ENCODE data around the gene TERT.
"Not testable (repeated sequence)": the region's sequence is repeated elsewhere in the genome, so short reads cannot be mapped to it uniquely, and the experiment has no call there.

TERT gene

DNA sequence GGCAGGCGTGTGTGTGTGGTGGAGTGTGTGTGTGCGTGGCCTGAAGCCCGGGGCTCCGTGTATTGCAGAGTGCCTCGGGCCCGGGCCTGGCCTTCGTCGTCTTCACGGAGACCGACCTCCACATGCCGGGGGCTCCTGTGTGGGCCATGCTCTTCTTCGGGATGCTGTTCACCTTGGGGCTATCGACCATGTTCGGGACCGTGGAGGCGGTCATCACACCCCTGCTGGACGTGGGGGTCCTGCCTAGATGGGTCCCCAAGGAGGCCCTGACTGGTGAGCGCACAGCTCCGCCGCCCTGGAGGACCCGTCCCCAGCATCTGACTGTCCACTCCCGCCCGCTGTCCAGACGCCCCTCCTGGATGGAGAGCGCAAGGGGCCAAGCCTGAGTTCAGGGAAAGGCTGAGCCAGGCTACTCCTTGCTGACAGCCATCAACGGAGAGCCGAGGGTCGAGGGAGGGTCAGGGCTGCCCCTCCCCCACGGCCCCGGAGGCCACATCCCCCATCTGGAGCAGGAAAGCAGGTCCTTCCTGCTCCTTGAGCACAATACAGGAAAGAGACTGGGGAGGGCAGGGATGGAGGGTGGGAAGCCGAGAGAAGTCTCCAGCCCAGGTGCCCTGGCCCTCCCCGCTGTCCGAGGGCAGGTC is 51.3 kb downstream of the TERT start:
- DNase-seq (ENCODE audit: insufficient read length, low spot score): no peak
- FAIRE-seq: no peak

DNA sequence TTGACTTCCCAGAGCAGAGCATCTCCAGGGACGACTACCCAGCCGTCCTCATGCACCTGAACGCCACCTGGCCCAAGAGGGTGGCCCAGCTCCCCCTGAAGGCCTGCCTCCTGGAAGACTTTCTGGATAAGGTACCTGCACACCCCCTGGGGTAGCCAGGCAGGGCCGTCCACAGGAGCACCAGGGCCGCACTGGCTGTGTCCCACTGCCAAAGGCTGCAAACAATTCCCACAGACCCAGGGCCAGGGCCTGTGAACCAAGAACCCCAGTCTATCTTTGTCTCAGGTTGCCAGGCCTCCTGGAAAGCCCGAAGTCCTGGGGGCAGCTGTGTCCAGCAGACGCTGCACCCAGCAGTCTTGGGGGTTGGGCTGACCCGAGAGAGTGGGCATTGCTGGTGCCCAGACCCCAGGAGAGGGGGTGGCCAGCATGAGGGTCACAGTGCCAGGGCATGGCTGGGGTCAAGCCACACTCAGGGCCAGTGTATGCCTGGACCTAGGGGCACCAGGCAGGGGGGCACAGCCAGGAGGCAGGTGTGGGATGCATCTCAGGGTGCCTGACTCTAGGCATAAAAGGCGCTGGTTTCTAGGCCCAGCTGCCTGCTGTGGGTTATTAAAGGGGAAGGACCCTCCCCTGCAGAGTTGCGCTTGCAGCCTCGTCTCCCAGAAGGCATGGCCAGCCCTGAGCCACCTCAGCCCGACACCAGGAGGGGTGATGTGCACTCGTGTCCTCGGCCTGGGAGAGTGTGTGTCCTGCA is 52.0 kb downstream of the TERT start:
- no peak for FAIRE-seq
- no peak for DNase-seq (ENCODE audit: insufficient read length, low spot score)

DNA sequence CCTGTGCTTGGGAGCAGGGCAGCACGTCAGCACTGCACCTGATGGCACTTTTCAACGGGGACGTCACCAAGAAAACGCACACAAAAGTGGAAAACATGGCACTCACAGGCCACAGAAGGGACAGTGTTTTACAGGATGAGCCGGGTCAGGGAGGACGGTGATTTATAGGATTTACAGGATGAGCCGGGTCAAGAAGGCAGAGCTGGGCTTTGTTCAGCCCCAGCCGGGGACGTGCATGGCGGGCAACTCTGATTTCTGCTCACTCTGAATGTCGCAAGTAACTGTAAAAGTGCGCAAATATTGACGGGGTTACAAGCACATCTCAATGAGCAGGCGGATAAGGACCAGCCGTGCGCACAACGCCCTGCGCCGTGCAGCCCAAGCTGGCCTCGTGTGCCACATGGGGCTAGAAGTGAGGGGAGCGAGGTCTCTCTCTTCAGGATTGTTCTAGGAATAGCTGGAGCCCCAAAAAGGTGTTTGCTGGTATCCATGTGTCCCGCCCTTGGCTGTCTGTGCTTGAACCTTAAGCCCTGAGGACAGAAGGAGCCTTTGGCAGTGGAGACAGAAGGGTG is 53.3 kb downstream of the TERT start:
- DNase-seq (ENCODE audit: insufficient read length, low spot score) (no peak), FAIRE-seq (no peak)

- DNase-seq (ENCODE audit: insufficient read length, low spot score) (no peak), FAIRE-seq (no peak)
Observed at GRCh38 chr5:1240496-1241260, 54.2 kb downstream of the TERT start.

DNA sequence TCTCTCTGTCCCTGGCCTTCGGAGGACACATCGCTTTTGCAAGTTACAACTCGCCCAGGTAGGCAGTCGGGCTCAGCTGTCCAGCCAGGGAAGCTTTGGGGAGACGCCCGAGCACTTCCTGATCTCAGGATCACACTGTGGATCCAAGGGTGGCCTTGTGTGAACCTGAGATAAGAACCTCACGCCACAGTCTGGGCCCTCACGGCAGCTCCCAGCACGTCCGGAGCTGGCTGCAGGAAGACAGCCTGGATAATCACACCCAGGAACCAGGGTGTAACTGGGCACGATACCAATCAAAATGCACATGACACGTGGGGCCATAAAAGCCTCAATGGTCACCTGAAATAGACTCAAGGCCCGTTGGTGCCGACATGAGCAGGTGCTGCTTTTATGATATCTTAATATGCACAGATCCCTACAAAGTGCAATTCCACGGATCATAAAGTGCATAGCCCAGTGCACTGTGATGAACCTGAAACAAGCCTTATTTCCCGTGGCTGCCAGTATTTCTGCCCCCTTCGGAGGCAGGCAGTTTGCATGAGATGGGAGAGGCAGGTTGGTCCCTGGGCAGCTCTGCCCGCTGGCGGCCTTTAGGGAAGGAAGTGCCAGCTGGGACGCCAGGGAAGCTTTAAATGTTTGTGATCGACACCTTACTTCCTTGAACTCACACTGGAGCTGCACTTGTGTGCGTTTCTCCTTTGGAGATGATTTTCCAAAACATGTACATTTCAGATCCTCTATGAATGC is 55.2 kb downstream of the TERT start:
- FAIRE-seq (no peak), DNase-seq (ENCODE audit: insufficient read length, low spot score) (no peak)

GRCh38 chr5:1235838-1236237 is 59.0 kb downstream of the TERT start:
- DNase-seq (ENCODE audit: insufficient read length, low spot score) (no peak), FAIRE-seq (no peak)

- FAIRE-seq (no peak), DNase-seq (ENCODE audit: insufficient read length, low spot score) (no peak)
Observed at GRCh38 chr5:1235379-1235778, 59.5 kb downstream of the TERT start.

DNA sequence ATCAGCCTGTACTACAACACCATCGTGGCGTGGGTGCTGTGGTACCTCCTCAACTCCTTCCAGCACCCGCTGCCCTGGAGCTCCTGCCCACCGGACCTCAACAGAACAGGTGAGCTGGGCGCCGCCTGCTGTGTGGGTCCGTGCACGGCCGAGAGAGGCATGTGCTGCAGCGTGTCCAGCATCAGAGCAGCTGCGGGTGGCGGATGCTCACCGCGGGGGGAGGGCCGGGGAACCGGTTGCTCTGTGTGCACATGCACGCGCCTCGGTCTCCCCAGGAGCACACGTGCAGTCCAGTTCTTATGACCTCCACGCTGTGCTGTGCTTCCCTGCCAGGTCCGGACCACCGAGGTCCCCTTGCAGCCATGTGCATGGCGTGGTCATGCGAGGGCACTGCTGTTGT is 62.1 kb downstream of the TERT start:
- DNase-seq (ENCODE audit: insufficient read length, low spot score): no peak
- FAIRE-seq: no peak

- DNase-seq (ENCODE audit: insufficient read length, low spot score): no peak
- no peak for FAIRE-seq
Observed at GRCh38 chr5:1231354-1231905, 63.4 kb downstream of the TERT start.

GRCh38 chr5:1230551-1230950 is 64.3 kb downstream of the TERT start:
- no peak for DNase-seq (ENCODE audit: insufficient read length, low spot score)
- no peak for FAIRE-seq

DNA sequence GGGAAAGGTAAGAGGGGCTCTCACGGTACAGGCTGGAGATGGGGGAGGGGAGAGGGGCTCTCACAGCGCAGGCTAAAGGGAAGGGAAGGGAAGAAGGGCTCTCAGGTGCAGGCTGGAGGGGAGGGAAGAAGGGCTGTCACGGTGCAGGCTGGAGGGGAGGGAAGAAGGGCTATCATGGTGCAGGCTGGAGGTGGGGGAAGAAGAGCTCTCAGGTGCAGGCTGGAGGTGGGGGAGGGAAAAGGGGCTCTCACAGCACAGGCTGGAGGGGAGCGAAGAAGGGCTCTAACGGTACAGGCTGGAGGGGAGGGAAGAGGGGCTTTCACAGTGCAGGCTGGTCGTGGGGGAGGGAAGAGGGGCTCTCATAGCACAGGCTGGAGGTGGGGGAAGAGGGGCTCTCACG is 65.0 kb downstream of the TERT start:
- no peak for FAIRE-seq
- no peak for DNase-seq (ENCODE audit: insufficient read length, low spot score)

GRCh38 chr5:1229023-1229422 is 65.8 kb downstream of the TERT start:
- DNase-seq (ENCODE audit: insufficient read length, low spot score); FAIRE-seq: not testable (repeated sequence)

- FAIRE-seq (no peak), DNase-seq (ENCODE audit: insufficient read length, low spot score) (no peak)
Observed at GRCh38 chr5:1228120-1228519, 66.7 kb downstream of the TERT start.

DNA sequence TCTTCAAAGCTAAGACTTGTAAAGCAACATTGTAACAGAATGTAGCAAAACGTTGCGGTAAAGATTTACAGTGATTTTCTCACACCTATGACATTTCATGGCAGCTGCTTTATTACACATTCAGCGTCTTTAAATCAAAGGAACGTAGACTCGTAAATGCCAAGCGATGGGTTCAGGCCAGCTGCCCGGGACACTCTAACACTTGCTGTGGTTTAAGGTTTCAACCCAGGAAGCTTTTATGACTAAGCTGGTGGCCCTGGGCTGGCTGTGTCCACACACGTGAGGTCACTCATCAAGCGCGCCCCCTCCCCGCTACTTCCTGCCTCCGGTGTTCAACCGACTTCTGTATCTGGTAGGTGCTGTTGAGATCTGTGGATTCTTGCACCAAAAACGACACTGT is 67.2 kb downstream of the TERT start:
- FAIRE-seq (no peak), DNase-seq (ENCODE audit: insufficient read length, low spot score) (no peak)

- DNase-seq (ENCODE audit: insufficient read length, low spot score) (no peak), FAIRE-seq (no peak)
Observed at GRCh38 chr5:1226839-1227581, 67.9 kb downstream of the TERT start.

DNA sequence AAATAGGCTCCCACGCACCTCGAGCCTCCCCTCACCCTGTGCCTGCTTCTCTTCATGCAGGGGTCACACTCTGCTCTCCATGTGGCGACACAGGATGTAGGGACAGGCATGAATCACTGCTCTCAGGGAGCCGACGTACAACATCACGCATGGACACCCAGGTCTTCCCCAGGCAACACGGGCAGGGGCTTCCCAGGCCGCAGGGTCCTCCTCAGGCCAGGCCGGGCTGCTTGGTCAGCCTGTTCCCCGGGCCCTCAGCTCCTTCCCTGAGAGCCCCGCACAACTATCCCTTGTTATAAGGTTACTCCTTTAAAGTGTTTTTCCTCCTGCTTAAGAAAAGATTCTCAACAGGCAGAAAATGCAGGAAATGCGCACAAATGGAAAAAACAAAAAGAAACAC is 68.6 kb downstream of the TERT start:
- DNase-seq (ENCODE audit: insufficient read length, low spot score): no peak
- FAIRE-seq: no peak

GRCh38 chr5:1225081-1225480 is 69.8 kb downstream of the TERT start, which contains the start of gene SLC6A18:
Gene SLC6A18, plus strand, starts transcription at chr5:1225381. Its CDS starts 97 bp downstream, at chr5:1225478.
- DNase-seq (ENCODE audit: insufficient read length, low spot score) (no peak), FAIRE-seq (no peak)

DNA sequence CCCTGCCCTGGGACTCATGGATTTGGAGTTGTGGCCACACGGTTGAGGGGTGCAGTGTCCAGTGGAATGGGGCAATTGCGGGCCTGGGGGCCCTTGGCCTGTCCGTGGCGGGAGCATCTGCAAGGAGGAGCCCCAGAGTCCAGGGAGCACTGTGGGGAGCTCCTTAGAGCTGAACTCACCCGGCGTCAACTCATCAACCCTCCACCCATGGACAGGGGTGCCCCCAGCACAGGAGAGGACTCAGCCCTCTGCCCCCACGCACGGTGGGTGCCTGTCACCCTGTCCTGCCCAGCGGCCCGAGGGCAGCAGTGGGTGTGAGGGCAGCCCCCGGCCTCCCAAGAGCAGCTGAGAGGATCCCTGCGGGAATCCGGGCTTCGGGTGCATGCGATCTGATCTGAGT is 70.2 kb downstream of the TERT start:
- FAIRE-seq: no peak

DNA sequence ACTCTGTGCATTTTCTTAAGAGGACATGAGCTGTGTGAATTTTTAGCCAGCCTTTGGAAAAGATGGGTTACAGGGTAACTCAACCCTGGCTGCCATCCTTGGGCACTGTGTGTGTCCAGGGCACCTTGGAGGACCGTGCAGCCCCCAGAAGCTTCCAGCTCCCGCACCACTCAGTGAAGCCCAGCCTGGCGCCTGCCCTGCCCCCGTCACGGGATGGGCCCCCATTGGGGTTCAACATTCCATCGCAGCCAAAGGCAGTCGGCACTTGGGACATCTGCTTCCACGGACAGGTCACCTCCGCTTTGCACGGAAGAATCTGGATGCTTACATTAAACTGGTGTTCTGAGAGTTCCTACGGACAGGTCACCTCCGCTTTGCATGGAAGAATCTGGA is 71.6 kb downstream of the TERT start:
- no peak for DNase-seq (ENCODE audit: insufficient read length, low spot score)
- no peak for FAIRE-seq

More for the DNA sequence above, 70.2 kb downstream of the TERT start:
- no peak for DNase-seq (ENCODE audit: insufficient read length, low spot score)

Data from GM19239 (cell line).